Measurements from ENCODE around the gene ADH1A.

The ADH1A gene

DNA sequence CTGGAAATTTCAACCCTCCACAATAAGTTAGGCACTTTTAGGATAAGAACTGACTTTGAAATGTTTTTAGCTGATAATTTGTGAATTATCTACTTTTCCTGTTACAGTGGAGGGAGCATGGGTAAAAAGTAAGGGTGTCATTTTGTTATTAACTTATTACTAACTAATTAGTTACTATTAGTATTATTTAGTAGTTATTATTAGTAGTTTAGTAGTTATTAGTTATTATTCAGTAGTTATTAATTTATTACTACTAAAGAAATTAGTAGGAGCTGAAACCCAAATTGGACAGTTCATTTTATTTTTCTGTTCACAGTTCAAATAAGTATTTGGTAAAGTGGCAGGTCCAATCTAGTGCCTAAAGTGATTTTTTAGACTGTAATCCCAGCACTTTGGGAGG lies 5.4 kb downstream of the ADH1A start:
- no peak for DNase-seq (ENCODE audit: low read depth)
- no peak overlapping the region for H3K4me3 ChIP-seq (ENCODE audit: control insufficient read depth, low read depth, low read length)
- TF ChIP-seq, protein P1, sequence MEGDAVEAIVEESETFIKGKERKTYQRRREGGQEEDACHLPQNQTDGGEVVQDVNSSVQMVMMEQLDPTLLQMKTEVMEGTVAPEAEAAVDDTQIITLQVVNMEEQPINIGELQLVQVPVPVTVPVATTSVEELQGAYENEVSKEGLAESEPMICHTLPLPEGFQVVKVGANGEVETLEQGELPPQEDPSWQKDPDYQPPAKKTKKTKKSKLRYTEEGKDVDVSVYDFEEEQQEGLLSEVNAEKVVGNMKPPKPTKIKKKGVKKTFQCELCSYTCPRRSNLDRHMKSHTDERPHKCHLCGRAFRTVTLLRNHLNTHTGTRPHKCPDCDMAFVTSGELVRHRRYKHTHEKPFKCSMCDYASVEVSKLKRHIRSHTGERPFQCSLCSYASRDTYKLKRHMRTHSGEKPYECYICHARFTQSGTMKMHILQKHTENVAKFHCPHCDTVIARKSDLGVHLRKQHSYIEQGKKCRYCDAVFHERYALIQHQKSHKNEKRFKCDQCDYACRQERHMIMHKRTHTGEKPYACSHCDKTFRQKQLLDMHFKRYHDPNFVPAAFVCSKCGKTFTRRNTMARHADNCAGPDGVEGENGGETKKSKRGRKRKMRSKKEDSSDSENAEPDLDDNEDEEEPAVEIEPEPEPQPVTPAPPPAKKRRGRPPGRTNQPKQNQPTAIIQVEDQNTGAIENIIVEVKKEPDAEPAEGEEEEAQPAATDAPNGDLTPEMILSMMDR (IDR thresholded peaks at IDR 0.05; ENCODE audit: control insufficient read depth, insufficient read depth, low read depth, low read length, missing control alignments): no peak

DNA sequence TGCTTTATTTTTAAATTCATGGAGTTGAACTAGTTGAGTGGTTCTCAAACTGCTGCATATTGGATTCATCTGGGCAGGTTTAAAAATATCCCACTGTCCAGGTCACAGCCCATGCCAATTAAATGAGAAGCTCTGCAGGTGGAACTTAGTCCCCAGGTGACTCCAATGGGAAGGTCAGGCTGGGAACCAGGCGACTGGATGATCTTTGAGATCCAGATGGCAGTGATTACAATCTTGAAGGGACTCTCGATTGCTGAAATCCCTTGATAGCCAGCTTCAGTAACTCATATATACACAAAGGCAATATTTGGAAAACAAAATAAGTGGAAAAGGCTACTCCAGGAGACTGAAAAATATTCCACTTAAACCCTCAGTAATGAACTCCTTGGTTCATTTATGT lies 8.1 kb downstream of the ADH1A start:
- TF ChIP-seq, protein P1 (IDR thresholded peaks at IDR 0.05; ENCODE audit: control insufficient read depth, insufficient read depth, low read depth, low read length, missing control alignments): no peak
- DNase-seq (ENCODE audit: low read depth): no peak
- no peak overlapping the region for H3K4me3 ChIP-seq (ENCODE audit: control insufficient read depth, low read depth, low read length)

DNA sequence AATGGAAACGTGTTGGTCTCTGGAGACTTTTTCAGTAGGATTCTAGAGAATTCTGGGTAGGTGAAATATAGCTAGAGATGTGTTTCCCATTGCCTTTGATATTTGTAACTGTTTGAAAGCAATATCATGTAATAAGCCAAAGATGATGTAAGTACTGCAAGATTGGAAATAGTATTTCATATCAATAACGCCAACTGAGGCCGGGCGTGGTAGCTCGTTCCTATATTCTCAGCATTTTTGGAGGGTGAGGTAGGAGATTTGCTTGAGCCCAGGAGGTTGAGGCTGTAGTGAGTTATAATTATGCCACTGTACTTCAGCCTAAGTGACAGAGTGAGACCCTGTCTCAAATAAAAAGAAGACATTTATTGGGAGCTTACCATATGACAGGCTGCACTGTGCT lies 9.5 kb downstream of the ADH1A start:
- no peak overlapping the region for H3K4me3 ChIP-seq (ENCODE audit: control insufficient read depth, low read depth, low read length)
- DNase-seq (ENCODE audit: low read depth): no peak
- TF ChIP-seq, protein P1 (IDR thresholded peaks at IDR 0.05; ENCODE audit: control insufficient read depth, insufficient read depth, low read depth, low read length, missing control alignments): no peak

DNA sequence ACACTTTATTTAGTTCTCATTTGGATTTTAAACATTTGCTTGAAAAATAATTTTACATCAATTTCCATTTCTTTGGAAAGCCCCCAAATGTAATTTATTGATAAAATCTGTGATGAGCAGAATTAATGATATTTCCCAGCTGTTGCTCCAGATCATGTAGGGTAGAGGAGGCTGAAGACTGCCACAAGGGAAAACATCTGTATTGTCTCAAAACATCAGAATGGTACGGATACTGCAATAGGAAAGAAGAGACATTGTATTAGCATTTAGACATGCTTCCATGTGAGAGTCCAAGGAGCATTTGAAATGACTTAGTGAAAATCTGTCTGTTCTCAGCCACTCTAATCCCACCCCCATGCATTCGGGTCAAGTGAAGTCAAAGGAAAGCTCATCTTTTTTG lies 14.4 kb downstream of the ADH1A start:
- DNase-seq (ENCODE audit: low read depth): no peak
- TF ChIP-seq, protein P1 (IDR thresholded peaks at IDR 0.05; ENCODE audit: control insufficient read depth, insufficient read depth, low read depth, low read length, missing control alignments): no peak
- no peak overlapping the region for H3K4me3 ChIP-seq (ENCODE audit: control insufficient read depth, low read depth, low read length)

DNA sequence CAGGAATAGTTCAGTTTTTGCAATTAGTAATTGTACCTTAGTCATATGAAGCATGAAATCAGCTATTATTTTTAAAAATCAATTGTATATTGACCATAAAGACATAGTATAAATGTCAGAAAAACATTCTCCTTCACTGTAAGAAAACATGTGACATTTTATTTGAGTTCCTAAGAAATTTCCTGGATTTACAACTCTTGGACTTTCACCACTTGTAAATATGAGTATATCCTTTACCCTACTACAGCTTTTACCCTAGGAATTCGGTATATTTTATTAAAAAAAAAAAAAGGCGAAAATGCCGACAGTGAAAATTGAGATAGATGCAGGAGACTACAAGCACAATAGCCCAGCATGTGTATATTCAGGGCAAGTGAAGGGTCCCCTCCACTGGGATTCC lies 14.9 kb downstream of the ADH1A start:
- TF ChIP-seq, protein P1 (IDR thresholded peaks at IDR 0.05; ENCODE audit: control insufficient read depth, insufficient read depth, low read depth, low read length, missing control alignments): no peak
- DNase-seq (ENCODE audit: low read depth): no peak
- no peak overlapping the region for H3K4me3 ChIP-seq (ENCODE audit: control insufficient read depth, low read depth, low read length)

DNA sequence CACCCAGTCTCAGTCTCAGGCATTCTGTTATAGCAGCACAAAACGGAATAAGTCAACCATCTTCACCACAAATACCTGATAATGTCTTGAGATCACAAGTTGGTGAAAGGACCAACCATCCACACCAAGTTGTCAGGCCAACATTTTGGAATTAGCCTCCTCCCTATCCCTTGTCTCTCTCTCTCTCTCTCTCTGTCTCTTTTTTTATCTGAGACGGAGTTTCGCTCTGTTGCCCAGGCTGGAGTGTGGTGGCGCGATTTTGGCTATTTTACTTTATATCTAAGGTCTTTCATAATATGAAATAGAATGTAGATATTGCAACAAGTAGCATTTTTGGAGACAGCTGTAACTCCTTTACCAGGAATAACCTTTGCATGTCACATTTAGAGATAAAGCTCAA lies 15.7 kb downstream of the ADH1A start:
- no peak overlapping the region for H3K4me3 ChIP-seq (ENCODE audit: control insufficient read depth, low read depth, low read length)
- TF ChIP-seq, protein P1 (IDR thresholded peaks at IDR 0.05; ENCODE audit: control insufficient read depth, insufficient read depth, low read depth, low read length, missing control alignments): no peak
- no peak for DNase-seq (ENCODE audit: low read depth)

DNA sequence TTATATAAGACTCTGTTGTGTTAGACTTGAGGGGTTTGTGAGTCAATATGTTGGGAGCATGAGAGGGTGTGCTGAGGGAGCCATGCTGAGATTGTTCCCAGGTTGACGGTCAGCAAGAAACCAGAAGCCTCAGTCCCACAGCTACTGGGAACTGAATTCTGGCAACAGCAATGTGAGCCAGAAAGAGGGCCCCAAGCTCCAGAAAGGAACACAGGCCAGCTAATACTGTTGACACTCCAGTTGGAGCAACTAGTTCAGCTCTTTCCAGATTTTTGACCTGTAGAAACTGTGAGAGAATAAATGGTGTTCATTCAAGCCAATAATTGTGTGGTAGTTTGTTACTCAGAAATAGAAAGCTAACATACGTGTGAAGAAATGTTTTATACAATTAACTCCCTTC lies 17.1 kb downstream of the ADH1A start:
- TF ChIP-seq, protein P1 (IDR thresholded peaks at IDR 0.05; ENCODE audit: control insufficient read depth, insufficient read depth, low read depth, low read length, missing control alignments): no peak
- no peak for DNase-seq (ENCODE audit: low read depth)

More for the DNA sequence above, 17.1 kb downstream of the ADH1A start:
- H3K4me3 ChIP-seq (ENCODE audit: control insufficient read depth, low read depth, low read length): no peak overlapping the region

Measured in AG09309 (cell line).